ENCODE data around the gene NHERF2.

DNA sequence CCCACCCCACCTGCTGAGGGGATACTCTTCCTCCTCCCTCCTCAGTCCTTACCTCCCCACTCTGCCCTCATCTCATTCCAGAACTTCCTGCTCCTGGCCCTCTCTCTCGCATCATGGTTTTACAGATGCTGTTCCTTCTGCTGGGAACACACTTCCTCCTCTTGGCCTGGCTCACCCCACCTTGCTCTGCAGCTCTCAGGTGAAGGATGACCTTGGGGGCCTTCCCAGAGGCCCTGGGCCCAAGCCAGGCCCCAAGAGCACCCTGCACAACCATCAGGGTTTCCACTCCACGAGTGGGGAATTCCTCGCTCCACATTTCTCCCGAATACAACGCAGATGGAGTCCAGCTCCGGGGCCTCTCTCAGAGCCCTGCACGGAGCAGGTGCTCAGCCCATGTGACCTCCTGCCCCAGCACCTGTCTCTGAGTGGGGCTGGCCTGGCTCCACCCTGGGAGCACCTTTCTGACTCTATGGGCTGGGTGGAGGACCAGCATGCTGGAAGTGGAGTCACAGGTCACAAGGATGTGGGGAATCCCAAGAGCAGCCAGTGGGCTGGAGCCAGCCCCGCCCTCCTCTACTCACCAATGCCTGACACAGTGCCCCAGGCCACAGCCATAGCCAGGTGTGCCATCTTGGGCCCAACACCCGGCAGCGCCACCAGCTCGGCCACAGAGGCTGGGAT lies 16.4 kb downstream of the NHERF2 start:
- TF ChIP-seq, protein P1, sequence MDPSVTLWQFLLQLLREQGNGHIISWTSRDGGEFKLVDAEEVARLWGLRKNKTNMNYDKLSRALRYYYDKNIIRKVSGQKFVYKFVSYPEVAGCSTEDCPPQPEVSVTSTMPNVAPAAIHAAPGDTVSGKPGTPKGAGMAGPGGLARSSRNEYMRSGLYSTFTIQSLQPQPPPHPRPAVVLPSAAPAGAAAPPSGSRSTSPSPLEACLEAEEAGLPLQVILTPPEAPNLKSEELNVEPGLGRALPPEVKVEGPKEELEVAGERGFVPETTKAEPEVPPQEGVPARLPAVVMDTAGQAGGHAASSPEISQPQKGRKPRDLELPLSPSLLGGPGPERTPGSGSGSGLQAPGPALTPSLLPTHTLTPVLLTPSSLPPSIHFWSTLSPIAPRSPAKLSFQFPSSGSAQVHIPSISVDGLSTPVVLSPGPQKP (IDR thresholded peaks at IDR 0.05; ENCODE audit: borderline replicate concordance, low read depth, low read length), result no peak
- TF ChIP-seq, protein P2, sequence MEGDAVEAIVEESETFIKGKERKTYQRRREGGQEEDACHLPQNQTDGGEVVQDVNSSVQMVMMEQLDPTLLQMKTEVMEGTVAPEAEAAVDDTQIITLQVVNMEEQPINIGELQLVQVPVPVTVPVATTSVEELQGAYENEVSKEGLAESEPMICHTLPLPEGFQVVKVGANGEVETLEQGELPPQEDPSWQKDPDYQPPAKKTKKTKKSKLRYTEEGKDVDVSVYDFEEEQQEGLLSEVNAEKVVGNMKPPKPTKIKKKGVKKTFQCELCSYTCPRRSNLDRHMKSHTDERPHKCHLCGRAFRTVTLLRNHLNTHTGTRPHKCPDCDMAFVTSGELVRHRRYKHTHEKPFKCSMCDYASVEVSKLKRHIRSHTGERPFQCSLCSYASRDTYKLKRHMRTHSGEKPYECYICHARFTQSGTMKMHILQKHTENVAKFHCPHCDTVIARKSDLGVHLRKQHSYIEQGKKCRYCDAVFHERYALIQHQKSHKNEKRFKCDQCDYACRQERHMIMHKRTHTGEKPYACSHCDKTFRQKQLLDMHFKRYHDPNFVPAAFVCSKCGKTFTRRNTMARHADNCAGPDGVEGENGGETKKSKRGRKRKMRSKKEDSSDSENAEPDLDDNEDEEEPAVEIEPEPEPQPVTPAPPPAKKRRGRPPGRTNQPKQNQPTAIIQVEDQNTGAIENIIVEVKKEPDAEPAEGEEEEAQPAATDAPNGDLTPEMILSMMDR (conservative IDR thresholded peaks at IDR 0.05; ENCODE audit: low read depth, low read length), result no peak
- no peak for TF ChIP-seq POLR2A (IDR thresholded peaks at IDR 0.05; ENCODE audit: low read depth, low read length)
- TF ChIP-seq BHLHE40 (IDR thresholded peaks at IDR 0.05; ENCODE audit: low read depth, low read length), result no peak
- TF ChIP-seq MAFK (IDR thresholded peaks at IDR 0.05; ENCODE audit: low read depth, low read length), result no peak
- no peak for TF ChIP-seq CEBPB (IDR thresholded peaks at IDR 0.05; ENCODE audit: low read depth, low read length)
- TF ChIP-seq, protein P3, sequence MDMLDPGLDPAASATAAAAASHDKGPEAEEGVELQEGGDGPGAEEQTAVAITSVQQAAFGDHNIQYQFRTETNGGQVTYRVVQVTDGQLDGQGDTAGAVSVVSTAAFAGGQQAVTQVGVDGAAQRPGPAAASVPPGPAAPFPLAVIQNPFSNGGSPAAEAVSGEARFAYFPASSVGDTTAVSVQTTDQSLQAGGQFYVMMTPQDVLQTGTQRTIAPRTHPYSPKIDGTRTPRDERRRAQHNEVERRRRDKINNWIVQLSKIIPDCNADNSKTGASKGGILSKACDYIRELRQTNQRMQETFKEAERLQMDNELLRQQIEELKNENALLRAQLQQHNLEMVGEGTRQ (IDR thresholded peaks at IDR 0.05; ENCODE audit: low read depth, low read length), result no peak
- TF ChIP-seq NFE2L2 (IDR thresholded peaks at IDR 0.05; ENCODE audit: low read depth, low read length), result no peak
- no peak for TF ChIP-seq RAD21 (IDR thresholded peaks at IDR 0.05; ENCODE audit: low read length)
- no peak for TF ChIP-seq RCOR1 (IDR thresholded peaks at IDR 0.05; ENCODE audit: insufficient replicate concordance, low read length)
- no peak for TF ChIP-seq MAZ (IDR thresholded peaks at IDR 0.05; ENCODE audit: borderline replicate concordance, low read depth, low read length)
